ENCODE results near the gene NLGN4X. TPM values are rescaled to one million over a fixed set of nuclear protein-coding genes. Genes with fewer than 3 reads are reported as not detected.

NLGN4X gene
- total RNA-seq, 1 experiment from 2014 or later = 0.05 TPM

- TF ChIP-seq JUND (IDR thresholded peaks at IDR 0.05) (no peak), POLR2AphosphoS5 (IDR thresholded peaks at IDR 0.05; ENCODE audit: low read depth, low read length) (no peak), EZH2 (IDR thresholded peaks at IDR 0.05) (no peak), ZFX (IDR thresholded peaks at IDR 0.05) (no peak), SIN3A (IDR thresholded peaks at IDR 0.05; ENCODE audit: low read depth) (no peak)
- BruUV-seq (replicated peaks) = no TSS peak
- no peak overlapping the region for H3K4me3 ChIP-seq (replicated peaks in 1 of 2; ENCODE audit: low read depth in 1 of 2, low read length in 2 of 2)
- no peaks in the 10 kb centered on the region for H3K9me2 ChIP-seq (ENCODE audit: insufficient read depth)
- no peaks in the 10 kb centered on the region for H4K20me1 ChIP-seq (ENCODE audit: insufficient read depth)
- no peaks in the 10 kb centered on the region for H3K36me3 ChIP-seq (ENCODE audit: control insufficient read depth in 1 of 2, insufficient read depth in 2 of 2, low read length in 2 of 2)
- no peaks in the 10 kb centered on the region for H3K4me1 ChIP-seq (ENCODE audit: control insufficient read depth in 1 of 2, insufficient read depth in 2 of 2, low read length in 2 of 2)
- DNase-seq (ENCODE audit: low read depth, low spot score) (no peak), ATAC-seq (no peak)
- no peaks in the 10 kb centered on the region for H3K27me3 ChIP-seq (ENCODE audit: insufficient read depth, low read length)
- intact Hi-C loops (cut with micrococcal nuclease) = no loop called here
- no peaks in the 10 kb centered on the region for H3K79me2 ChIP-seq (ENCODE audit: insufficient read depth, low read length)
- H3K27ac ChIP-seq (ENCODE audit: low read depth, low read length) = no peak overlapping the region
- no peak overlapping the region for H3K9ac ChIP-seq (ENCODE audit: low read length)
- no peaks in the 10 kb centered on the region for H3K9me3 ChIP-seq (ENCODE audit: control insufficient read depth in 1 of 2, insufficient read depth in 1 of 2, low read depth in 1 of 2, low read length in 2 of 2)
- ChIA-PET RAD21 (ENCODE audit: low non-redundant PET in 1 of 2, low total read pairs in 2 of 2, uncharacterized antibody in 2 of 2, unreplicated experiment in 2 of 2) (no interaction called here), POLR2A (no interaction called here), CTCF (no interaction called here)
- H3K4me2 ChIP-seq (ENCODE audit: low read length) = no peak overlapping the region
- H2AFZ ChIP-seq (ENCODE audit: low read depth, low read length, poor library complexity, severe bottlenecking) = no peak overlapping the region
Measured at GRCh38 chrX:6149060-6149872, 79.4 kb downstream of the NLGN4X start.

- no peak for DNase-seq (ENCODE audit: low read depth, low spot score)
- no peak for ATAC-seq
- Histone ChIP-seq H3K9ac (ENCODE audit: low read length) (no peak overlapping the region), H3K4me2 (ENCODE audit: low read length) (no peak overlapping the region), H3K4me1 (ENCODE audit: control insufficient read depth in 1 of 2, insufficient read depth in 2 of 2, low read length in 2 of 2) (no peaks in the 10 kb centered on the region), H2AFZ (ENCODE audit: low read depth, low read length, poor library complexity, severe bottlenecking) (no peak overlapping the region), H3K27me3 (ENCODE audit: insufficient read depth, low read length) (no peaks in the 10 kb centered on the region), H3K9me3 (ENCODE audit: control insufficient read depth in 1 of 2, insufficient read depth in 1 of 2, low read depth in 1 of 2, low read length in 2 of 2) (no peaks in the 10 kb centered on the region), H4K20me1 (ENCODE audit: insufficient read depth) (no peaks in the 10 kb centered on the region), H3K4me3 (replicated peaks in 1 of 2; ENCODE audit: low read depth in 1 of 2, low read length in 2 of 2) (no peak overlapping the region), H3K27ac (ENCODE audit: low read depth, low read length) (no peak overlapping the region), H3K9me2 (ENCODE audit: insufficient read depth) (no peaks in the 10 kb centered on the region), H3K79me2 (ENCODE audit: insufficient read depth, low read length) (no peaks in the 10 kb centered on the region), H3K36me3 (ENCODE audit: control insufficient read depth in 1 of 2, insufficient read depth in 2 of 2, low read length in 2 of 2) (no peaks in the 10 kb centered on the region)
- BruUV-seq (replicated peaks) = no TSS peak
- ChIA-PET CTCF (no interaction called here), RAD21 (ENCODE audit: low non-redundant PET in 1 of 2, low total read pairs in 2 of 2, uncharacterized antibody in 2 of 2, unreplicated experiment in 2 of 2) (no interaction called here), POLR2A (no interaction called here)
- intact Hi-C loops (cut with micrococcal nuclease) = no loop called here
- TF ChIP-seq SP1 (IDR thresholded peaks at IDR 0.05; ENCODE audit: low read depth) = no peak
- TF ChIP-seq ZNF274 (IDR thresholded peaks at IDR 0.05; ENCODE audit: low read depth, low read length) = no peak
- no peak for TF ChIP-seq EZH2phosphoT487 (IDR thresholded peaks at IDR 0.05; ENCODE audit: borderline replicate concordance)
- no peak for TF ChIP-seq CTCF (IDR thresholded peaks at IDR 0.05 in 2 of 3, conservative IDR thresholded peaks at IDR 0.05 in 1 of 3; ENCODE audit: borderline replicate concordance in 1 of 3, insufficient read depth in 1 of 3, low read depth in 2 of 3, low read length in 2 of 3)
- no peak for TF ChIP-seq ATF3 (IDR thresholded peaks at IDR 0.05)
- TF ChIP-seq REST (IDR thresholded peaks at IDR 0.05; ENCODE audit: low read depth) = no peak
- TF ChIP-seq ZBTB33 (IDR thresholded peaks at IDR 0.05; ENCODE audit: extremely low read depth, insufficient replicate concordance, low read length) = no peak
Measured at GRCh38 chrX:6134255-6134654, 94.4 kb downstream of the NLGN4X start.

Data from HCT116 (cell line).